Measurements from ENCODE around the gene EDA.

DNA sequence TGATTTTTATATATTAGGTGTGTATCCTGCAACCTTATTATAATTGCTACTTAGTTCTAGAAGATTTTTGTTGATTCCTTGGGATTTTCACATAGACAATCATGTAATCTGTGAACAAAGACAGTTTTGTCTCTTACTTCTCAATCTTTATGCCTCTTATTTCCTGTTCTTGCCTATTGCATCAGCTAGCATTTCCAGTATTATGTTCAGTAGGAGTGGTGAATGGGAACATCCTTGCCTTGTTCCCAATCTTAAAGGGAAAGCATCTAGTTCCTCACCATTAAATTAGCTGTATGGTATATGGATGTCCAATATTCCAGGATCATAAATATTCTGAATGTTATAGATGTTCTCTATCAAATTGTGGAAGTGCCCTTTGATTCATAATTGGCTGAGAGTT lies 392.0 kb downstream of the EDA start:
- TF ChIP-seq, protein P1, sequence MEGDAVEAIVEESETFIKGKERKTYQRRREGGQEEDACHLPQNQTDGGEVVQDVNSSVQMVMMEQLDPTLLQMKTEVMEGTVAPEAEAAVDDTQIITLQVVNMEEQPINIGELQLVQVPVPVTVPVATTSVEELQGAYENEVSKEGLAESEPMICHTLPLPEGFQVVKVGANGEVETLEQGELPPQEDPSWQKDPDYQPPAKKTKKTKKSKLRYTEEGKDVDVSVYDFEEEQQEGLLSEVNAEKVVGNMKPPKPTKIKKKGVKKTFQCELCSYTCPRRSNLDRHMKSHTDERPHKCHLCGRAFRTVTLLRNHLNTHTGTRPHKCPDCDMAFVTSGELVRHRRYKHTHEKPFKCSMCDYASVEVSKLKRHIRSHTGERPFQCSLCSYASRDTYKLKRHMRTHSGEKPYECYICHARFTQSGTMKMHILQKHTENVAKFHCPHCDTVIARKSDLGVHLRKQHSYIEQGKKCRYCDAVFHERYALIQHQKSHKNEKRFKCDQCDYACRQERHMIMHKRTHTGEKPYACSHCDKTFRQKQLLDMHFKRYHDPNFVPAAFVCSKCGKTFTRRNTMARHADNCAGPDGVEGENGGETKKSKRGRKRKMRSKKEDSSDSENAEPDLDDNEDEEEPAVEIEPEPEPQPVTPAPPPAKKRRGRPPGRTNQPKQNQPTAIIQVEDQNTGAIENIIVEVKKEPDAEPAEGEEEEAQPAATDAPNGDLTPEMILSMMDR (IDR thresholded peaks at IDR 0.05 in 8 of 11, conservative IDR thresholded peaks at IDR 0.05 in 3 of 11), result no peak
- no peak for TF ChIP-seq POLR2A (IDR thresholded peaks at IDR 0.05)
